Measurements from ENCODE around the gene SETD1A. TPM values are rescaled to one million over a fixed set of nuclear protein-coding genes. Genes with fewer than 3 reads are reported as not detected.

SETD1A gene
- total RNA-seq, 2 experiments from 2014 or later = 40.1 to 41.2 TPM

DNA sequence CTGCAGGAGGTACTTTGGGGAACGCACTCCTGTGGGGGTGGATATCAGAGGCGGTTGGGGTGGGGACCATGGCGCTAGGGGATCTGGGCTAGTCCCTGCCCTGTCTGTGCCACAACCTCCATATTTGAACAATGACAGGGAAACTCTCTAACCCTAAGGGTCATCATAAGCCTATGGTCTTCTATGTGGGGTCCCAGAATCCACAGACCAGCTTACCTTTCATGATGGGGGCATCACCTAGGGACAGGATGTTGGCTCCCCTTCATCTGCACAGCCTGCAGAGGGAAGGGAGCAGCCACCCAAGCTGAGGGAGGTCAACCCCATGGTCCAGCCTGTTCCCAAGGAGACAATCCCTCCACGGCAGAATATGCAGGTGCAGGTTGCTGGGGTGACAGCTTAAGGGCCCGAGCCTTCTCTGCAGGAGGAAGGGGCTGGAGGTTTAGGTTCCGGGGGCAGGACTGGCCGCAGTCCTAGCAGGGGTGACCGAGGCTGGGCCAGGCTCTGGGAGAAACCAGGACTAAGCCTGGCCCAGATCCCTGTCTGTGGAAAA lies 7.0 kb upstream of the SETD1A start:
- no peak for TF ChIP-seq CTCF (IDR thresholded peaks at IDR 0.05)
- no peak for DNase-seq
- H3K36me3 Mint-ChIP-seq (ENCODE audit: low read depth) = no peaks in the 10 kb centered on the region
- H3K4me1 Mint-ChIP-seq (ENCODE audit: low read depth) = peaks cover 19% of the 10 kb centered on the region
- POLR2A ChIA-PET = interaction anchor here (0.7 to 1.7 kb wide), 5 partner anchors 10 to 919 kb away, joined by 3 to 7 read pairs (median 3); no protein-coding TSS in a partner anchor
- CTCF ChIA-PET = interaction anchor here (1.2 to 1.3 kb wide), 2 partner anchors 8 to 192 kb away, joined by 4 to 6 read pairs; no protein-coding TSS in a partner anchor
- H3K36me3 ChIP-seq (ENCODE audit: insufficient read depth, low read length) = no peaks in the 10 kb centered on the region
- H3K27ac ChIP-seq (ENCODE audit: low read depth in 1 of 2, low read length in 2 of 2) = no peak overlapping the region
- peaks cover 35% of the 10 kb centered on the region for H3K4me1 ChIP-seq (ENCODE audit: insufficient read depth, low read length)
- no peak overlapping the region for H3K27ac Mint-ChIP-seq
- H3K4me3 Mint-ChIP-seq = peak overlapping the region; percentile 86
- no peak for ATAC-seq (ENCODE audit: poor library complexity)
- intact Hi-C loops (cut with DNase I, micrococcal nuclease) = loop anchor here in 1 of 2 experiments (10.0 kb wide), 2 partner anchors 124 to 914 kb away; partner anchors contain the start of genes ZNF646 and ZNF668
- peaks cover 0 to 6% of the 10 kb centered on the region in 2 experiments for H3K9me3 ChIP-seq (ENCODE audit: control insufficient read depth in 1 of 2, insufficient read depth in 1 of 2, low read length in 2 of 2)
- H3K27me3 Mint-ChIP-seq = no peaks in the 10 kb centered on the region
- H3K4me3 ChIP-seq (ENCODE audit: low read length) = peak overlapping the region; percentile 70
- no peaks in the 10 kb centered on the region for H3K9me3 Mint-ChIP-seq
- H3K27me3 ChIP-seq (ENCODE audit: control insufficient read depth in 1 of 2, insufficient read depth in 2 of 2, low read length in 2 of 2) = no peaks in the 10 kb centered on the region

DNA sequence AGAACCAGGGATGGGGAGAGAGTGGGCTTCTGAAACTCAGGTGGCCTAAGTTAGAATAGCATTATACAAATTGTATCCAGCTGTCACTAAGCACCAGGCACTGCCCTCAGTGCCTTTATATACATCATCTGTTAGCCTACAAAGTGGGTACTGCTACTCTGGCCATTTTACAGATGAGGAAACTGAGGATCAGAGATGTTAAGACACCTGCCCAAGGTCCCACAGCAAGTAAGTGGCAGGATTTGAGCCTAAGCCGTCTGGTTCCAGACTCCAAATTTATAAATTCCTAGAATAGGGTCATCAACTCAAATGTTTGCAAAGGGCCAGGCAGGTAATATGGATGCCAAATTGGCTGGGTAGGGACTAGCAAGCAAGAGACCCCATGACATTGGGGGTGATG lies 6.4 kb upstream of the SETD1A start:
- POLR2A ChIA-PET = no interaction called here
- no peaks in the 10 kb centered on the region for H3K36me3 Mint-ChIP-seq (ENCODE audit: low read depth)
- intact Hi-C loops (cut with DNase I, micrococcal nuclease) = loop anchor here in 1 of 2 experiments (10.0 kb wide), 2 partner anchors 124 to 914 kb away; partner anchors contain the start of genes ZNF646 and ZNF668
- no peaks in the 10 kb centered on the region for H3K27me3 Mint-ChIP-seq
- no peaks in the 10 kb centered on the region for H3K9me3 Mint-ChIP-seq
- peaks cover 19% of the 10 kb centered on the region for H3K4me1 Mint-ChIP-seq (ENCODE audit: low read depth)
- Histone ChIP-seq H3K9me3 (ENCODE audit: control insufficient read depth in 1 of 2, insufficient read depth in 1 of 2, low read length in 2 of 2) (peaks cover 0 to 6% of the 10 kb centered on the region in 2 experiments), H3K4me1 (ENCODE audit: insufficient read depth, low read length) (peaks cover 35% of the 10 kb centered on the region), H3K27ac (ENCODE audit: low read depth in 1 of 2, low read length in 2 of 2) (no peak overlapping the region), H3K4me3 (ENCODE audit: low read length) (no peak overlapping the region), H3K27me3 (ENCODE audit: control insufficient read depth in 1 of 2, insufficient read depth in 2 of 2, low read length in 2 of 2) (no peaks in the 10 kb centered on the region), H3K36me3 (ENCODE audit: insufficient read depth, low read length) (no peaks in the 10 kb centered on the region)
- H3K4me3 Mint-ChIP-seq = peak overlapping the region; percentile 60
- H3K27ac Mint-ChIP-seq = no peak overlapping the region
- no peak for DNase-seq
- CTCF ChIA-PET = interaction anchor here (1.3 kb wide), 1 partner anchor 9 kb away, joined by 6 read pairs; no protein-coding TSS in a partner anchor
- ATAC-seq (ENCODE audit: poor library complexity) = no peak
- TF ChIP-seq CTCF (IDR thresholded peaks at IDR 0.05) = no peak

DNA sequence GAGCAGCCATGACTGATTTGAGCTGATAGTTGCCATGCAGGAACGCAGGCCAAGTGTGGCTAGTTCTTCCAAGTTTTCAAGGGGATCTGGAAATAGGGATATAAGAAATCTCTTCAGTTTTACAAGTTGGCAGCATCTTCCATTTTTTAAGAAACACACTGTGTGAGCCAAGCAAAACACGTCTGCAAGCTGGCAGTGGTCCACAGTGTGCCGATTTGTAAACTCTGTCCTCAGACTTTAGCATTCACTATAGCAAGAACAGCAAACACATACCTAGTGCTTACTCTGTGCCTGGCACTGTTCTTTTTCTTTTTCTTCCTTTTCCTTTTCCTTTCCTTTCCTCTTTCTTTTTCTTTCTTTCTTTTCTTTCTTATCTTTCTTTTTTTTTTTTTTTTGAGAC lies 5.8 kb upstream of the SETD1A start:
- no peak overlapping the region for H3K27ac ChIP-seq (ENCODE audit: low read depth in 1 of 2, low read length in 2 of 2)
- no peaks in the 10 kb centered on the region for H3K36me3 Mint-ChIP-seq (ENCODE audit: low read depth)
- H3K4me1 Mint-ChIP-seq (ENCODE audit: low read depth) = peaks cover 21% of the 10 kb centered on the region
- no peaks in the 10 kb centered on the region for H3K36me3 ChIP-seq (ENCODE audit: insufficient read depth, low read length)
- H3K9me3 Mint-ChIP-seq = no peaks in the 10 kb centered on the region
- H3K9me3 ChIP-seq (ENCODE audit: control insufficient read depth in 1 of 2, insufficient read depth in 1 of 2, low read length in 2 of 2) = peaks cover 0 to 6% of the 10 kb centered on the region in 2 experiments
- no peaks in the 10 kb centered on the region for H3K27me3 ChIP-seq (ENCODE audit: control insufficient read depth in 1 of 2, insufficient read depth in 2 of 2, low read length in 2 of 2)
- DNase-seq (no peak), ATAC-seq (ENCODE audit: poor library complexity) (no peak)
- ChIA-PET POLR2A (no interaction called here), CTCF (no interaction called here)
- H3K4me3 ChIP-seq (ENCODE audit: low read length) = no peak overlapping the region
- TF ChIP-seq CTCF (IDR thresholded peaks at IDR 0.05) = no peak
- H3K4me3 Mint-ChIP-seq = peak overlapping the region; percentile 48
- no peak overlapping the region for H3K27ac Mint-ChIP-seq
- H3K4me1 ChIP-seq (ENCODE audit: insufficient read depth, low read length) = peaks cover 39% of the 10 kb centered on the region
- H3K27me3 Mint-ChIP-seq = no peaks in the 10 kb centered on the region
- intact Hi-C loops (cut with DNase I, micrococcal nuclease) = loop anchor here in 1 of 2 experiments (10.0 kb wide), 2 partner anchors 123 to 913 kb away; partner anchors contain the start of genes ZNF646 and ZNF668

Data from CD4-positive, alpha-beta T cell (primary cell).